ENCODE data around the gene NCF2.

NCF2 gene

DNA sequence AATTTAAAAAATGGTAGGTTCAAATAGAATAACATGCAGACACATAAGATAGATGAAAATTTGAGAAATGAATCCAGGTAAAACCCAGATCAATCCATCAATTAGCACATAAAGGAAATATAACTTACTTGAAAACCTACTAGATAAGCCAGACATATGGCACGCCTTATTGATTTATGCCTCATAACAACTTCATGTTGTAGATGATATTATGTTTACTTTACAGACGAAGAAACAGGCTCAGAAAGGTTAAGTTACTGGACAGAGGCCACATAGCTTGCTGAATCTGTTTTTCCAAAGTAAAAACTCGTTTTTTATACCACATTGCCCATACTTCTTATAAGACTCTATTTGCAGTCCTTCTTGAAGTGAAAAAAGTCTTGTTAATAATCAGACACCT lies 22.1 kb upstream of the NCF2 start:
- no peak overlapping the region for H3K4me3 ChIP-seq (replicated peaks; ENCODE audit: insufficient read depth, low read length)
- no peak overlapping the region for H3K27ac ChIP-seq (replicated peaks)
- DNase-seq (ENCODE audit: low read depth in 1 of 2, low spot score in 1 of 2): no peak
- no peaks in the 10 kb centered on the region for H3K27me3 ChIP-seq (ENCODE audit: insufficient read depth, poor library complexity, severe bottlenecking)
- TF ChIP-seq REST (IDR thresholded peaks at IDR 0.05; ENCODE audit: insufficient replicate concordance, low read depth): no peak
- no peak for TF ChIP-seq GABPA (IDR thresholded peaks at IDR 0.05; ENCODE audit: low read depth)
- no peak for TF ChIP-seq POLR2AphosphoS5 (IDR thresholded peaks at IDR 0.05; ENCODE audit: low read depth)
- TF ChIP-seq SPI1 (IDR thresholded peaks at IDR 0.05; ENCODE audit: borderline replicate concordance, low read depth): no peak
- no peak for TF ChIP-seq CTCF (IDR thresholded peaks at IDR 0.05; ENCODE audit: insufficient read depth, low read length)

GRCh38 chr1:183611021-183611420 lies 20.8 kb upstream of the NCF2 start:
- no peak for DNase-seq (ENCODE audit: low read depth in 1 of 2, low spot score in 1 of 2)
- TF ChIP-seq SPI1 (IDR thresholded peaks at IDR 0.05; ENCODE audit: borderline replicate concordance, low read depth): no peak
- TF ChIP-seq REST (IDR thresholded peaks at IDR 0.05; ENCODE audit: insufficient replicate concordance, low read depth): no peak
- no peak for TF ChIP-seq POLR2AphosphoS5 (IDR thresholded peaks at IDR 0.05; ENCODE audit: low read depth)
- TF ChIP-seq CTCF (IDR thresholded peaks at IDR 0.05; ENCODE audit: insufficient read depth, low read length): no peak
- no peak for TF ChIP-seq GABPA (IDR thresholded peaks at IDR 0.05; ENCODE audit: low read depth)
- H3K27ac ChIP-seq (replicated peaks): no peak overlapping the region
- H3K4me3 ChIP-seq (replicated peaks; ENCODE audit: insufficient read depth, low read length): no peak overlapping the region
- no peaks in the 10 kb centered on the region for H3K27me3 ChIP-seq (ENCODE audit: insufficient read depth, poor library complexity, severe bottlenecking)

DNA sequence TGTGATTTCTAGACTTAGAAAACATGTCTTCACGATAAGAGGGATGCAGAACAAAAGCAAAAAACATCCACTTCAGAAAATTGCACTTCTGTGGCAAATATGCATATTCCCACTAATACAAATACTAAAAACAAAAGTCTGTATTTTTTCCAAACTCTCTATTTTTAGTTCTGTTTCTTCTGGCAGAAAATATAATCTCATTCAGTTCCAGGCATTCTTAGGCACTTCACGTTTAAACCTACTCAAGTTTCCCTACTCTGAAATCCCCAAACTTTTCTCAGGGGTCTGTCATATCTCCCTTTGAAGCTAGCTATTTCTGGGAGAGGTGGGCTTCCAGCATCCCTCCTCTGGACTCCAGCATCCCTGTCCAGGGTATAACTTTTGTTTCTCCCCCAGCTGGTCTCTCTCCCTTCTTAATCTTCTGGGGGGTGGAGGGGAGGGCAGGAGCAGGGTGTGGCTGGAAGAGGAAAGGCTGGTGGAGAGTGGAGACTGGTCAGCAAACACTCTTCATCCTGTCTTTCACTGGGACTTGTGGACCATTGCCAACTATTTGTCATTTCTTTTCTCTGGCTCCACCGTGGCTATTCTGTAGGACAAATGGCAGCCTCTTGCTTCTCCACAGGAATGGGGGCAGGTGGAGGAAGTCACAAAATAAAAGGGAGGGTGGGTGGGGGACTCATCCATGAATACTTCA lies 19.6 kb upstream of the NCF2 start:
- no peak for TF ChIP-seq GABPA (IDR thresholded peaks at IDR 0.05; ENCODE audit: low read depth)
- no peak overlapping the region for H3K4me3 ChIP-seq (replicated peaks; ENCODE audit: insufficient read depth, low read length)
- no peak for DNase-seq (ENCODE audit: low read depth in 1 of 2, low spot score in 1 of 2)
- H3K27ac ChIP-seq (replicated peaks): 0 out of 2 replicates have a peak overlapping the region, but pooled peaks have one; percentile 42
- no peaks in the 10 kb centered on the region for H3K27me3 ChIP-seq (ENCODE audit: insufficient read depth, poor library complexity, severe bottlenecking)

DNA sequence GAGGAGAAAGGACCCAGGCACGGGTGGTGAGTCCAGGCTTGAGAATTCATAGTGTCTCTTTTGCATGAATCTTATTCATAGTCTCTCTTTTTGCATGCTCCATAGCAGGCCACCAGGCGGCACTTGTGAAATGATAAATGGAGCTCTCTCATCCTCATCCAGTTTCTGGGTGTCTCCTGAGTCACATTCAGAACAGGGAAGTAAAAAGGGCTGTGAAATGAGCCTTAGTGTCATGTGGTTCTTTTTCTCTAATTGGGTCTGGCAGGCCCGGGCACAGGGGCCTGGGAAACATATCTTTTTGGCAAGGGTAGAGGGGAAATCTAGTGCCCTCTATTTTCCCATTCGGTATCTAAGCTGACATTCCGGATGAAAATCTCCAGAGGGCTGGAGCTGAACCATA lies 19.1 kb upstream of the NCF2 start:
- TF ChIP-seq CTCF (IDR thresholded peaks at IDR 0.05; ENCODE audit: insufficient read depth, low read length): peak; percentile 65
- no peak for TF ChIP-seq REST (IDR thresholded peaks at IDR 0.05; ENCODE audit: insufficient replicate concordance, low read depth)
- DNase-seq (ENCODE audit: low read depth in 1 of 2, low spot score in 1 of 2): peak; percentile 71 to 89
- Histone ChIP-seq H3K27me3 (ENCODE audit: insufficient read depth, poor library complexity, severe bottlenecking) (no peaks in the 10 kb centered on the region), H3K4me3 (replicated peaks; ENCODE audit: insufficient read depth, low read length) (no peak overlapping the region), H3K27ac (replicated peaks) (peak overlapping the region; percentile 42)
